Epithelial cell of proximal tubule (primary cell): Measurements from ENCODE around the gene PCYT1A. TPM values are rescaled to one million over a fixed set of nuclear protein-coding genes. Genes with fewer than 3 reads are reported as not detected.
"Not testable (repeated sequence)": the region's sequence is repeated elsewhere in the genome, so short reads cannot be mapped to it uniquely, and the experiment has no call there.

Source experiments
- DNase-seq: peaks from one replicate; pipeline ENCODE4 v3.0.0-alpha.2; 2011; ENCODE audit warnings: low read depth
- H3K4me3 ChIP-seq: 2 replicates; pipeline ENCODE4 v1.5.1; 2011; ENCODE audit warnings: low read depth, mild to moderate bottlenecking, low read length
- CTCF ChIP-seq: conservative IDR thresholded peaks from 2 replicates; pipeline ENCODE4 v1.5.1; 2012; ENCODE audit warnings: low read depth, mild to moderate bottlenecking, low read length
- total RNA-seq: library from RNA; depleted of rRNA; stranded (reverse); fragments of >200 nt; gene quantifications from 2 replicates; pipeline ENCODE4 v1.2.3, GENCODE V29; 2015

The PCYT1A gene
- total RNA-seq, 1 donor from 2014 or later = 21.6 TPM

DNA sequence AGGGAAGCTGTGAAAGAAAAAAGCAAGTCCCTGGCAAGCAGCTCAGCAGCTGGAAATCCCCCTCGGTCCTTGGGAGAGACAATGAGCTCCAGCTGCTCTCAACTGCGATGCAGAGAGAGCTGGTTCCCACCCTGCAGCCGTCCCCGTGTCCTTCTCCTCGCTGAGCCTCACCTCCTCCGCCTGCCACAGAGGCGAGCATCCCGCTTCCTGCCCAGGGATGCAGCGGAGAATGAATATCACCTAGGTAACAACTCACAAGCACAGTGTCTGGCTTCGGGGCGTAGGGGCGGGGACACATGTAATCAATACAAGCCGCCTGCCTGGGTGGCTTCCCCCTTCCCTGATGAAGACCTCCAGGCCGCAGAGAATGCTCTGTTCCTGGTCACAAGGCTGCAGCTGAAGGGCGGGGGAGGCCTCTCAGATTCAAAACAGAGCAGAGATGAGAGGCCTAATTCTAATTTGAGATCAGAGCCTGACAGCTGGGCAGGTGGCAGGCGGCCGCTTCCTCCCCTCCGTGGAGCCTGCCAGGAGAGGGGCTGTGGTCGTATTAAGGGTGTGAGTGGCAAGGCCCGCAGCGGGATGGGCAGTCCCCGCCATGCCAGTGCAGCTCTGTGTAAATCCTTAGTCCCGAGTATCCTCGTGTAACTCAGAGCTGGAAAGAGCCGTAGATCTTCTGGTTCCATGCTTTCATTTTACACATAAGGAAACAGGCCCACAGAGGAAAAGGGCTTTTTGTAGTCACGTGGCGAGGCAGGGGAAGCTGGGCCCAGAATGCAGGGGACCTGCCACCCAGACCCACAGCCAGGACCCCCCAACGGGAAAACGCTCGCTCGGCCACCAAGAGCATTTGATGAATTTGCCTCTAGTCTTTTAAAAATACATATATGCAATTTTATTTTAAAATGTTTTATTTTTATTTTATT is 100.6 kb downstream of the PCYT1A start:
- DNase-seq = no peak
- no peak for TF ChIP-seq CTCF
- no peak overlapping the region for H3K4me3 ChIP-seq

- no peak for TF ChIP-seq CTCF
- DNase-seq = no peak
- no peak overlapping the region for H3K4me3 ChIP-seq
These were observed 102.6 kb downstream of the PCYT1A start for GRCh38 chr3:196184881-196185280.

DNA sequence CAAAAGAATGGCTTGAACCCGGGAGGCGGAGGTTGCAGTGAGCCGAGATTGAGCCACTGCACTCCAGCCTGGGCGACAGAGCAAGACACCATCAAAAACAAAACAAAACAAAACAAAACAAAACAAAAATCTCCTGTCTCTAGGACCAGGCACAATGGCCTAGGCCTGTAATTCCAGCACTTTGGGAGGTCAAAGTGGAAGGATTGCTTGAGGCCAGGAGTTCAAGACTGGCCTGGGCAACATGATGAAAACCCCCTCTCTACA is 103.4 kb downstream of the PCYT1A start:
- DNase-seq, H3K4me3 ChIP-seq: not testable (repeated sequence)

DNA sequence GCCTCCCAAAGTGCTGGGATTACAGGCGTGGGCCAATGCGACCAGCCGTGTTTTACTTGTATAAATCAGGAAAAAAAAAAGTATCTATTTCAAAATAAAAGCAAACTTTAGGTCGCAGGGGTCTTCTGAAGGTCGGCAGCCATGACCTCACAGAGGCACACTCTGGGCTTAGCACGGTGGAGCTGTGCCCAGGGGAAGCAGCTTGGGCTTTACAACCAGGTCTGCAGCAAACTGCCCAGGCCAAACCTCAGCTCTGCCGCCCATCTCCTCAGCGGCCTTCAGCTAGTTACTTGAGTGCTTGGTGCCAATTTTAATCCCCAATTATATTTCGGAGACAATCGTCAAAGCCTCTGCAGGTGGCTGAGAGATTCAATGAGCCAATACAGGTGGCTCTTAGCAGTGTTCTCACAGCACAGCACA is 106.4 kb downstream of the PCYT1A start:
- H3K4me3 ChIP-seq = no peak overlapping the region
- DNase-seq = no peak
- no peak for TF ChIP-seq CTCF

GRCh38 chr3:196180346-196180745 is 107.2 kb downstream of the PCYT1A start:
- no peak for TF ChIP-seq CTCF
- H3K4me3 ChIP-seq = no peak overlapping the region
- DNase-seq = no peak

Other genes with a start within 250 kb of the PCYT1A start
- gene TFRC, start 205.6 kb downstream of the PCYT1A start, total RNA-seq = 102 and 130 TPM in 2 replicates
- not detected in 2 replicates for gene ZDHHC19, start 76.3 kb downstream of the PCYT1A start, total RNA-seq
- 0.12 TPM in 1 of 2 replicates, not detected in the other for gene SLC51A, start 71.2 kb downstream of the PCYT1A start, total RNA-seq
- gene DYNLT2B, start 30.5 kb upstream of the PCYT1A start, total RNA-seq = 19.5 and 33.2 TPM in 2 replicates
- gene TM4SF19, start 50.7 kb upstream of the PCYT1A start, total RNA-seq = 1.0 and 3.8 TPM in 2 replicates
- gene UBXN7, start 144.7 kb upstream of the PCYT1A start, total RNA-seq = 6.8 and 7.9 TPM in 2 replicates
- 14.0 and 17.5 TPM in 2 replicates for gene RNF168, start 216.0 kb upstream of the PCYT1A start, total RNA-seq
- gene SMCO1, start 227.6 kb upstream of the PCYT1A start, total RNA-seq = not detected in 2 replicates